Measurements from ENCODE around the gene UST.

DNA sequence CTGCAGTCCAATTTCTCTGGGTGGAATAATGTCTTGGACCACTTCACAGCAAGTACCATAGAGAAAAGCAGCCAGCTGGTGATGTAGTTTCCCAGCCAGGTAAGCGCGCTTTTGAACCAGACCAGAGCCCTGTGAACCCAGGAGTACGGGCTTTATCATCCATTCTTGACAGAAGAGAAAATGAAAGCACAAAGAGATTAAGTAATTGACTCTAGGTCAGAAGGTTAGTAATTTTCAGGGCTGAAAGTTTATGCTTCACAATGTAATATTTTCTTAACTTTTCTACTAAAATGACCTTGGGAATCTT, 7.1 kb upstream of the UST start:
- TF ChIP-seq EZH2 (IDR thresholded peaks at IDR 0.05; ENCODE audit: low read length): no peak
- TF ChIP-seq, protein P1, sequence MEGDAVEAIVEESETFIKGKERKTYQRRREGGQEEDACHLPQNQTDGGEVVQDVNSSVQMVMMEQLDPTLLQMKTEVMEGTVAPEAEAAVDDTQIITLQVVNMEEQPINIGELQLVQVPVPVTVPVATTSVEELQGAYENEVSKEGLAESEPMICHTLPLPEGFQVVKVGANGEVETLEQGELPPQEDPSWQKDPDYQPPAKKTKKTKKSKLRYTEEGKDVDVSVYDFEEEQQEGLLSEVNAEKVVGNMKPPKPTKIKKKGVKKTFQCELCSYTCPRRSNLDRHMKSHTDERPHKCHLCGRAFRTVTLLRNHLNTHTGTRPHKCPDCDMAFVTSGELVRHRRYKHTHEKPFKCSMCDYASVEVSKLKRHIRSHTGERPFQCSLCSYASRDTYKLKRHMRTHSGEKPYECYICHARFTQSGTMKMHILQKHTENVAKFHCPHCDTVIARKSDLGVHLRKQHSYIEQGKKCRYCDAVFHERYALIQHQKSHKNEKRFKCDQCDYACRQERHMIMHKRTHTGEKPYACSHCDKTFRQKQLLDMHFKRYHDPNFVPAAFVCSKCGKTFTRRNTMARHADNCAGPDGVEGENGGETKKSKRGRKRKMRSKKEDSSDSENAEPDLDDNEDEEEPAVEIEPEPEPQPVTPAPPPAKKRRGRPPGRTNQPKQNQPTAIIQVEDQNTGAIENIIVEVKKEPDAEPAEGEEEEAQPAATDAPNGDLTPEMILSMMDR (optimal IDR thresholded peaks at IDR 0.05 in 1 of 3, IDR thresholded peaks at IDR 0.05 in 1 of 3, conservative IDR thresholded peaks at IDR 0.05 in 1 of 3; ENCODE audit: extremely low read depth in 1 of 3, insufficient read depth in 2 of 3, low read length in 3 of 3): no peak
